M059J (cell line): Measurements from ENCODE around the gene RUNX3. TPM values are rescaled to one million over a fixed set of nuclear protein-coding genes. Genes with fewer than 3 reads are reported as not detected.

Experiments used
- DNase-seq: peaks from one replicate; pipeline ENCODE4 v3.0.0-alpha.2; 2012; ENCODE audit warnings: low read depth
- total RNA-seq: library from RNA; depleted of rRNA; stranded (reverse); fragments of >200 nt; shearing (Covaris generic); gene quantifications from 2 replicates; pipeline ENCODE4 v1.2.3, GENCODE V29; 2014

RUNX3 gene
- total RNA-seq, 1 experiment from 2014 or later: 0.37 TPM

GRCh38 chr1:24886241-24886640 lies 43.8 kb downstream of the RUNX3 start:
- DNase-seq: no peak

GRCh38 chr1:24884751-24885150 lies 45.3 kb downstream of the RUNX3 start:
- no peak for DNase-seq

- DNase-seq: no peak
Measured at GRCh38 chr1:24881034-24881433, 49.0 kb downstream of the RUNX3 start.

- DNase-seq: peak; percentile 65
Measured at GRCh38 chr1:24878775-24879742, 51.0 kb downstream of the RUNX3 start.

GRCh38 chr1:24878045-24878444 lies 52.0 kb downstream of the RUNX3 start:
- no peak for DNase-seq

GRCh38 chr1:24875991-24876506 lies 54.0 kb downstream of the RUNX3 start:
- DNase-seq: no peak

GRCh38 chr1:24875257-24875656 lies 54.8 kb downstream of the RUNX3 start:
- DNase-seq: no peak

GRCh38 chr1:24874611-24875234 lies 55.4 kb downstream of the RUNX3 start:
- DNase-seq: no peak

GRCh38 chr1:24874056-24874455 lies 56.0 kb downstream of the RUNX3 start:
- no peak for DNase-seq

GRCh38 chr1:24873148-24873547 lies 56.9 kb downstream of the RUNX3 start:
- no peak for DNase-seq

GRCh38 chr1:24872061-24872850 lies 57.8 kb downstream of the RUNX3 start:
- no peak for DNase-seq

GRCh38 chr1:24871306-24871901 lies 58.7 kb downstream of the RUNX3 start:
- no peak for DNase-seq

- no peak for DNase-seq
Measured at GRCh38 chr1:24870551-24871195, 59.4 kb downstream of the RUNX3 start.

GRCh38 chr1:24868016-24868875 lies 61.8 kb downstream of the RUNX3 start:
- peak; percentile 37 for DNase-seq

GRCh38 chr1:24867084-24867870 lies 62.8 kb downstream of the RUNX3 start:
- no peak for DNase-seq

GRCh38 chr1:24866211-24867083 lies 63.6 kb downstream of the RUNX3 start:
- no peak for DNase-seq

- no peak for DNase-seq
Measured at GRCh38 chr1:24865587-24865986, 64.5 kb downstream of the RUNX3 start.

- DNase-seq: no peak
Measured at GRCh38 chr1:24865168-24865567, 64.9 kb downstream of the RUNX3 start.
